HUDEP-2 (cell line): Measurements from ENCODE around the gene ZFYVE28.

ENCODE experiments used
- DNase-seq, 76 experiments: peaks; one replicate each; lab custom pipeline; 2025; ENCODE audit not compliant: unreplicated experiment in 76 of 76; lab: John Stamatoyannopoulos, UW

The ZFYVE28 gene

GRCh38 chr4:2417765-2418649, at the start of gene ZFYVE28:
Gene ZFYVE28, minus strand, starts transcription at chr4:2418645. Its CDS starts 322 bp downstream, at chr4:2418323.
- DNase-seq, result peak in 6 of 76 experiments; percentile 6 to 37 (median 20)

- peak in 27 of 76 experiments; percentile 6 to 50 (median 26) for DNase-seq
Observed at GRCh38 chr4:2465544-2465943, 47.1 kb upstream of the ZFYVE28 start.

GRCh38 chr4:2465032-2465431, 46.6 kb upstream of the ZFYVE28 start:
- no peak for DNase-seq

- no peak for DNase-seq
Observed at GRCh38 chr4:2462992-2463762, 44.7 kb upstream of the ZFYVE28 start.

- DNase-seq, result peak in 53 of 76 experiments; percentile 2 to 65 (median 38)
Observed at GRCh38 chr4:2462218-2462991, 44.0 kb upstream of the ZFYVE28 start.

GRCh38 chr4:2461246-2461960, 43.0 kb upstream of the ZFYVE28 start:
- DNase-seq, result no peak

- no peak for DNase-seq
Observed at GRCh38 chr4:2459589-2460349, 41.3 kb upstream of the ZFYVE28 start.

GRCh38 chr4:2458546-2459491, 40.4 kb upstream of the ZFYVE28 start:
- no peak for DNase-seq

- no peak for DNase-seq
Observed at GRCh38 chr4:2457481-2458295, 39.2 kb upstream of the ZFYVE28 start.

- no peak for DNase-seq
Observed at GRCh38 chr4:2451821-2452785, 33.7 kb upstream of the ZFYVE28 start.

GRCh38 chr4:2451036-2451520, 32.6 kb upstream of the ZFYVE28 start:
- DNase-seq, result no peak

- DNase-seq, result no peak
Observed at GRCh38 chr4:2450394-2451035, 32.1 kb upstream of the ZFYVE28 start.

GRCh38 chr4:2449511-2450392, 31.3 kb upstream of the ZFYVE28 start:
- DNase-seq, result no peak

GRCh38 chr4:2449051-2449450, 30.6 kb upstream of the ZFYVE28 start:
- no peak for DNase-seq

GRCh38 chr4:2448589-2448988, 30.1 kb upstream of the ZFYVE28 start:
- DNase-seq, result no peak
